Measurements from ENCODE around the gene ZNF786.

ZNF786 gene

DNA sequence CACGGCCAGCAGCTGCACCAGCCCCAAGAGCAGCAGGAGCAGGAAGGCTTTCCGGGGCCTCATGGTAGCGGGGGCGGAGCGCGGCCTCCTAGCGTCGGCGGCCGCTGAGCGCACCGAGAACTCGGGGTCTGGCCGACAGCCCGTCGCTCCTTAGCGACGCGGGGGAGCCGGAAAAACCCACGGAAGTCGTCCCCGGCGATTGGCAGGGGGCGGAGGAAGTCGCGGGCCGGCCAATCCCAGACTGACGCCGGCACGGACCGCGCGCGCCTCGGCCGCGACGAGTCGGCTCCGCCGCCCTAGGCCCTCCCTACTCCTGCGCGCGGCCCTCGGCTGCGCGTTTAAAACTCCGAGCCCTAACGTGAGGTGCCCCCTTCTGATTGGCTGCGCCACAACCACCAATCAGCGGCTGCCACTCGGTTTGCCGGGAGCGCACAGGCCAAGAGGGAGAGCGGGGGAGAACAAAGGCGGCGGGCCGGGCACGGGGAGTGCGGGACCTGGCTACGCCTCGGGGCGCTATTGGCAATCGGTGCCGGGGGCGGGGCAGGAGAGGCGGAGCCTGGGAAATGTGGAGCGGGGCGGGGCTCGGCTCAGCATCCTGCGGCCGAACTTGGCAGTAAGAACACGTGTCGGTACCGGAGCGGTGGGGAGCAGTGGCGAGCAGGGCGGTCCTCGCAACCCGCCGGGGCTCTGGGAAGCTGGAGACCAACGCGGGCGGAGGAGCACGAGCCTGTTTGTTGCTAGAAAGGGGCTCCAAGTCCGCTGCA is 62.0 kb downstream of the ZNF786 start, which contains the start of gene PDIA4:
Gene PDIA4 (minus strand): TSS at position 160 of the 764 bp plus-strand sequence. CDS start 97 bp downstream, at position 63.
- peak; percentile 99 for DNase-seq

DNA sequence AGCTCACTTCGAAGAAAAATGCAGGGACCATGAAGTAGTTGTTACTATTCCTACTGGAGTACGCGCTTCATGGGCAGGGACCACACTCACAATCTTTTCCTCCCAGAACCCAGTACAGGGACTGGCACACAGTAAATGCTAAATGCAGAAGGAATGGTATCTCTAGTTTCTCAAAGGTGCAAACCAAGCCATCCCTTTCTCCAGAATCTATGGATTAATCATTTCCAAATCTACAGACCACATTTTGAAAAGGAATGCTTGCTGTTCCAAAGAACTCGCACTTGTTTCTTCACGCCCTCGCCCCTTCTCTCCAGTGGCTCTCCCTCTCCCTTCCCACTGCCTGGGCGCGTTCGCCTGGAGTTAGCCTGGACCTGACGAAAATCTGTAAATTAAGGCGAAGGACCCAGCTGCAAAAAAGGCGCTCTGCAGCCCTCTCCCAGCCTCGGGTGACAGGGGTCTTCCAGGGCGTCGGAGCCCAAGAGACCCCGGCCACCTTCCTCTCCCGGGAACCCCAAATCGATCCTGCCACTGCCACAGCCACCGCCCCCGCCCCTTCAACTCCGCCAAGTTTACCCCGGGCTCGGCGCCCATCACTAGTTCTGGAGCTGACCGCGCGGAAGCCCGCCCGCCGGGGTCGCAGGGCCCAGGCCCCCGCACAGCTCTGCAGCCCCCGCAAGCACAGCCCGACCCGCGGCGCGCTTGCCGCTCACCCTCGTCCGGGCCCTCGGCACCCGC is 62.7 kb downstream of the ZNF786 start:
- DNase-seq, result no peak

DNA sequence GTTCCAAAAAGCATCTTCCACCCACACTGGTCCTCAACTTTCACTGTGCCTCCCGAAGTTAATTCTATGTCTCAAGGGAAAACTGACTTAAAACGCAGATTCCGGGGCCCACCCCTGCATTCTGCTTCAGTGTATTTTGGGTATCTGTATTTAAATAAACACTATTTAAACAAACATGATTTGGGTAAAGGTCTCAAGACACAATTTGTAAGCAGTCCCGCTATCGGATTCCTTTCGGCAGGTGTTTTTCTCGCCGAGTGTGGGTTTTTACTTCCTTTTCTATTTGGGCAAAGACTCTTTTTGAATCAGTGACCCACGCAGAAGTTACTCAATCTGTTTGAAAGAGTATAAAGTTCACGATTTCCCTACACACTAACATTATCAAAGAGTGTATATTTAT is 63.5 kb downstream of the ZNF786 start:
- DNase-seq, result no peak

DNA sequence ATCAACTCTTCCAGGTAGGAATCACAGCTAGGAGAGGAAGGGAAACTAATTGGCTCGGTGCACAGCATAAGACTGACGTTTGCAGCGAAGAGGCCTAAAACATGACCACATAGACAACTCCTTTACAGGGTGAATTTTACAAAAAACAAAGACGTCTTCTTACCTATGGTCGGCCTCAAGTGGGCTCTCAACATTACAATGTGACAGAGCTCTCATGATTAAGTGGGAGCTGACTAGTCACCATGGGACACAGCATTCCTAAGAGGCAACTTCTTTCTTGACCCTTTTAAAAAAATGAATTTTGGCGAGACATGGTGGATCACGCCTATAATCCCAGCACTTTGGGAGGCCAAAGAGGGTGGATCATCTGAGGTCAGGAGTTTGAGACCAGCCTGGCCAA is 66.9 kb downstream of the ZNF786 start:
- DNase-seq, result no peak

DNA sequence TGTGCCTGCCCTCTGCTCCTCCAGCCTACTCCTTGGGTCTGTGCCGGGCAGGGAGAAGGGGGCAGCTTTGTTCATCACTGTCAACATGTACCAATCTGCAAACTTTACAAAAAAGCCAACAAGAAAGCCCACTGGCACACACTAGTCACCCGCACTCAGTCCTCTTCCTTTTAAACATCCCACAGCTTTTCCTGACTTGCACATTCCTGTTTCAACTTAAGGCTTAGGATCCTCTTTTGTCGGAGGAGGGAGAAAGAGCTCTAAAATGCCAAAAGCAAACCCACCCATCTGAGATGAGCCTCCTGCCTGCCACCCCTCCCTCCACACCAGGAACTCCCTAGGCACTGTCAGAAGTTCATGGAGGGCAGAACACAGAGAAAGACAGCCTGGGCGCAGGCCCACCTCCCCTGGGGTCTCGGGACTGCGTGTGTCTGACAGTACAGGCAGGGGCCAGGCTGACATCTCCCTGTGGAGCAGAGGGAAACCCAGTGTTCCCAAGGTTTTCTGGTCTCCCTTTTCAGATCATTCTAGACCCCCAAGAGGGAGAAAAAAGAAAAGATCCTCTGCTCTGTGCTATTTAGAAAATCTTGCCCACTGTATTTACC is 67.7 kb downstream of the ZNF786 start:
- no peak for DNase-seq

DNA sequence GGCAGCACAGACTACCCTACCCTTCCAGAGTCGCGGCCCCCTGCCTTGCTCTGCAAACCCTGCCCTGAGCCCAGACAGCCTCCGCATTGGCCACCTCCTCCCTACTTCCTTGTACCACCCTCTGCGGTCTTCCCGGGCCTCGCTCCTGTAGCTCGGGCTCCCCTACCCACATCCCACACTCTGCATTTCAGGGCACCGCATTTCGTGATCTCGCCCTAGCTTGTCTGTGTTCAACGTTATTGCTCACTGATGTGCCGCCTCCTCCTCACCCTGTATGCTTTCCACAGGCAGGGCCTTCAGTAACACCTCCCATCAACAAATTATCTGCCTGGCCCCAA is 68.8 kb downstream of the ZNF786 start:
- DNase-seq, result no peak

DNA sequence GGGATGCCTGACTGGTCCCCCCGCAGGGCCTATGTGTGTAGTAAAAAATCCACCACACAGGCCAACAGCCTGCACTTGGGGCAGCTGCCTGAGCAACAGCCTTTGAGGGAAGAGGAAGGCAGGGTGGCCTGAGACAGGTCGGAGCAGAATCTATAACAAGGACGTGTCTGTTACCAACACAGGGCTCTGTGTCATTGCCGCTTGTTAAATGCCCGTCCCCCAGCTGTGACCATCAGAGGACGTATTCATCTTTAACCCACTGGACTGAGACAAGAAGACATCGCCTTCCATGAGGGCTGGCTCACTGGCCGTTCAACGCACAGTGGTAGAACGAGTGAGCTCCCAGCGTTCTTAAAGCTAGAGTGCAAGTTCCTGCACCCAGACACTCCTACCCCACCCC is 70.0 kb downstream of the ZNF786 start:
- no peak for DNase-seq
